HepG2 (cell line): Measurements from ENCODE around the gene NT5DC1. TPM values are rescaled to one million over a fixed set of nuclear protein-coding genes. Genes with fewer than 3 reads are reported as not detected.

Source experiments
- CHCHD3 ChIP-seq: sonication (generic); formaldehyde crosslinking; IDR thresholded peaks from 2 replicates; pipeline ENCODE4 v1.8.0; 2022; ENCODE audit warnings: mild to moderate bottlenecking, missing genetic modification reagents, moderate library complexity
- HMGA1 ChIP-seq: sonication (generic); formaldehyde crosslinking; conservative IDR thresholded peaks from 2 replicates; pipeline ENCODE4 v1.4.0; 2020; ENCODE audit warnings: missing genetic modification reagents
- NFE2L1 ChIP-seq: sonication (generic); formaldehyde crosslinking; IDR thresholded peaks from 2 replicates; pipeline ENCODE4 v1.4.0; 2020; ENCODE audit warnings: missing genetic modification reagents, mild to moderate bottlenecking, borderline replicate concordance
- PLRG1 ChIP-seq: fragments of 450-650 bp; conservative IDR thresholded peaks from 2 replicates; pipeline ENCODE4 v1.6.1; 2016
- SMYD3 ChIP-seq: sonication (generic); formaldehyde crosslinking; IDR thresholded peaks from 2 replicates; pipeline ENCODE4 v1.8.1; 2023; ENCODE audit warnings: mild to moderate bottlenecking, missing genetic modification reagents
- SPEN ChIP-seq: sonication (generic); formaldehyde crosslinking; IDR thresholded peaks from 2 replicates; pipeline ENCODE4 v1.5.1; 2020; ENCODE audit warnings: low read depth, mild to moderate bottlenecking, missing genetic modification reagents
- ZBTB3 ChIP-seq: sonication (generic); formaldehyde crosslinking; IDR thresholded peaks from 2 replicates; pipeline ENCODE4 v1.4.0; 2020; ENCODE audit warnings: low read depth, mild to moderate bottlenecking, moderate library complexity, missing genetic modification reagents, borderline replicate concordance
- ZNF280B ChIP-seq: sonication (generic); formaldehyde crosslinking; IDR thresholded peaks from 2 replicates; pipeline ENCODE4 v1.5.0; 2020; ENCODE audit warnings: missing genetic modification reagents, mild to moderate bottlenecking, borderline replicate concordance
- ZNF737 ChIP-seq: sonication (generic); formaldehyde crosslinking; IDR thresholded peaks from 2 replicates; pipeline ENCODE4 v1.5.0; 2020; ENCODE audit warnings: missing genetic modification reagents, mild to moderate bottlenecking, borderline replicate concordance
- ZNF770 ChIP-seq: sonication (generic); formaldehyde crosslinking; IDR thresholded peaks from 2 replicates; pipeline ENCODE4 v1.5.0; 2020; ENCODE audit warnings: mild to moderate bottlenecking, missing genetic modification reagents
- polyA plus RNA-seq, 8 experiments: library from polyadenylated mRNA; depleted of rRNA in 3 of 8; stranded (reverse) in 7 of 8; unstranded in 1 of 8; fragments of >200 nt; fragmentation: Illumina TruSeq in 4 of 8; extraction: Trizol in 4 of 8; gene quantifications; 2 replicates each; pipeline versions ENCODE4 v1.2.1 to v1.2.3, GENCODE V29; 2011 to 2016; ENCODE audit warnings: low read depth in 4 of 8, missing spikeins in 1 of 8, mixed read lengths in 1 of 8; ENCODE audit not compliant: insufficient read depth in 1 of 8
- total RNA-seq, 5 experiments: library from RNA; depleted of rRNA; stranded (reverse); fragments of >200 nt; fragmentation: Illumina TruSeq; extraction: Trizol; gene quantifications; 2 replicates each; pipeline ENCODE4 v1.2.3, GENCODE V29; 2016; ENCODE audit warnings: low read depth in 1 of 5
- TF ChIP-seq, protein P1 (sequence below), 2 experiments: IDR thresholded peaks; 2 replicates each; pipeline ENCODE4 v1.6.1; 2011 to 2012; ENCODE audit warnings: low read length in 2 of 2, borderline replicate concordance in 1 of 2, low read depth in 1 of 2, mild to moderate bottlenecking in 1 of 2, moderate library complexity in 1 of 2
- TF ChIP-seq, protein P2 (sequence below): sonication (generic); formaldehyde crosslinking; IDR thresholded peaks from 2 replicates; pipeline ENCODE4 v1.4.0; 2020; ENCODE audit warnings: mild to moderate bottlenecking, missing genetic modification reagents

The NT5DC1 gene
- total and polyA plus RNA-seq, 2 of the 13 experiments (the other 11 are each of a cell fraction or from before 2014, with no cell fraction given) = 27.0 to 56.1 TPM

- no peak for TF ChIP-seq NFE2L1 (CRISPR knock-in tag)
- no peak for TF ChIP-seq SPEN
- TF ChIP-seq, protein P1, sequence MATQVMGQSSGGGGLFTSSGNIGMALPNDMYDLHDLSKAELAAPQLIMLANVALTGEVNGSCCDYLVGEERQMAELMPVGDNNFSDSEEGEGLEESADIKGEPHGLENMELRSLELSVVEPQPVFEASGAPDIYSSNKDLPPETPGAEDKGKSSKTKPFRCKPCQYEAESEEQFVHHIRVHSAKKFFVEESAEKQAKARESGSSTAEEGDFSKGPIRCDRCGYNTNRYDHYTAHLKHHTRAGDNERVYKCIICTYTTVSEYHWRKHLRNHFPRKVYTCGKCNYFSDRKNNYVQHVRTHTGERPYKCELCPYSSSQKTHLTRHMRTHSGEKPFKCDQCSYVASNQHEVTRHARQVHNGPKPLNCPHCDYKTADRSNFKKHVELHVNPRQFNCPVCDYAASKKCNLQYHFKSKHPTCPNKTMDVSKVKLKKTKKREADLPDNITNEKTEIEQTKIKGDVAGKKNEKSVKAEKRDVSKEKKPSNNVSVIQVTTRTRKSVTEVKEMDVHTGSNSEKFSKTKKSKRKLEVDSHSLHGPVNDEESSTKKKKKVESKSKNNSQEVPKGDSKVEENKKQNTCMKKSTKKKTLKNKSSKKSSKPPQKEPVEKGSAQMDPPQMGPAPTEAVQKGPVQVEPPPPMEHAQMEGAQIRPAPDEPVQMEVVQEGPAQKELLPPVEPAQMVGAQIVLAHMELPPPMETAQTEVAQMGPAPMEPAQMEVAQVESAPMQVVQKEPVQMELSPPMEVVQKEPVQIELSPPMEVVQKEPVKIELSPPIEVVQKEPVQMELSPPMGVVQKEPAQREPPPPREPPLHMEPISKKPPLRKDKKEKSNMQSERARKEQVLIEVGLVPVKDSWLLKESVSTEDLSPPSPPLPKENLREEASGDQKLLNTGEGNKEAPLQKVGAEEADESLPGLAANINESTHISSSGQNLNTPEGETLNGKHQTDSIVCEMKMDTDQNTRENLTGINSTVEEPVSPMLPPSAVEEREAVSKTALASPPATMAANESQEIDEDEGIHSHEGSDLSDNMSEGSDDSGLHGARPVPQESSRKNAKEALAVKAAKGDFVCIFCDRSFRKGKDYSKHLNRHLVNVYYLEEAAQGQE (IDR thresholded peaks at IDR 0.05; ENCODE audit: borderline replicate concordance in 1 of 2, low read depth in 1 of 2, low read length in 2 of 2) = peak in 1 of 2 experiments; percentile 34; a peak in 1 of 4 replicates
- no peak for TF ChIP-seq ZNF280B (CRISPR knock-in tag)
- TF ChIP-seq HMGA1 (CRISPR knock-in tag) = no peak
- TF ChIP-seq ZNF737 (CRISPR knock-in tag) = no peak
- TF ChIP-seq ZBTB3 (CRISPR knock-in tag) = no peak
- TF ChIP-seq SMYD3 = no peak; the same call in 1 of the 2 replicates
- TF ChIP-seq ZNF770 (CRISPR knock-in tag) = no peak
- TF ChIP-seq PLRG1 = no peak
- TF ChIP-seq, protein P2, sequence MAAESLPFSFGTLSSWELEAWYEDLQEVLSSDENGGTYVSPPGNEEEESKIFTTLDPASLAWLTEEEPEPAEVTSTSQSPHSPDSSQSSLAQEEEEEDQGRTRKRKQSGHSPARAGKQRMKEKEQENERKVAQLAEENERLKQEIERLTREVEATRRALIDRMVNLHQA (CRISPR knock-in tag) = no peak
- no peak for TF ChIP-seq CHCHD3
These were observed 39.9 kb upstream of the NT5DC1 start, which contains the start of gene FRK (continued) for GRCh38 chr6:116060572-116061283.
